Osteoblast (primary cell): Measurements from ENCODE around the gene KRTAP4-16. TPM values are rescaled to one million over a fixed set of nuclear protein-coding genes. Genes with fewer than 3 reads are reported as not detected.
"Not testable (repeated sequence)": the region's sequence is repeated elsewhere in the genome, so short reads cannot be mapped to it uniquely, and the experiment has no call there.

Experiments
- DNase-seq: peaks from one replicate; pipeline ENCODE4 v3.0.0; 2011; ENCODE audit warnings: low spot score, mixed read lengths; ENCODE audit not compliant: insufficient read length; ENCODE audit errors: missing footprints
- H2AFZ ChIP-seq: 2 replicates; pipeline ENCODE4 v1.6.0; 2011; ENCODE audit warnings: mild to moderate bottlenecking, low read length
- H3K27ac ChIP-seq: 2 replicates; pipeline ENCODE4 v1.5.1; 2011; ENCODE audit warnings: mild to moderate bottlenecking, low read depth, low read length, moderate library complexity
- H3K27me3 ChIP-seq: 2 replicates; pipeline ENCODE4 v1.6.0; 2012; ENCODE audit warnings: mild to moderate bottlenecking, control low read depth, inconsistent platforms, low read length, moderate library complexity; ENCODE audit not compliant: insufficient read depth
- H3K36me3 ChIP-seq: 2 replicates; pipeline ENCODE4 v1.5.1; 2011; ENCODE audit warnings: mild to moderate bottlenecking, low read length, control low read depth, moderate library complexity; ENCODE audit not compliant: insufficient read depth
- H3K4me1 ChIP-seq: 2 replicates; pipeline ENCODE4 v1.5.1; 2011; ENCODE audit warnings: mild to moderate bottlenecking, low read length, control low read depth, moderate library complexity; ENCODE audit not compliant: insufficient read depth
- H3K4me2 ChIP-seq: 2 replicates; pipeline ENCODE4 v1.6.0; 2011; ENCODE audit warnings: mild to moderate bottlenecking, low read length; ENCODE audit not compliant: insufficient read depth
- H3K4me3 ChIP-seq: fragments of 200-600 bp; sonication (generic); 3 replicates; pipeline ENCODE4 v1.5.1; 2012; ENCODE audit warnings: mild to moderate bottlenecking, low read length, inconsistent platforms; ENCODE audit not compliant: insufficient read depth
- H3K79me2 ChIP-seq: 2 replicates; pipeline ENCODE4 v1.6.0; 2012; ENCODE audit warnings: mild to moderate bottlenecking, low read length, control low read depth, inconsistent platforms; ENCODE audit not compliant: insufficient read depth
- H3K9me3 ChIP-seq: 2 replicates; pipeline ENCODE4 v1.5.1; 2011; ENCODE audit warnings: low read depth, low read length, control low read depth
- H4K20me1 ChIP-seq: 2 replicates; pipeline ENCODE4 v1.6.0; 2012; ENCODE audit warnings: mild to moderate bottlenecking, low read length, control low read depth; ENCODE audit not compliant: insufficient read depth
- CTCF ChIP-seq: IDR thresholded peaks from 2 replicates; pipeline ENCODE4 v1.5.1; 2011; ENCODE audit warnings: mild to moderate bottlenecking, low read depth, low read length, moderate library complexity; ENCODE audit errors: extremely low read depth
- total RNA-seq: library from RNA; depleted of rRNA; stranded (reverse); fragments of >200 nt; gene quantifications from 2 replicates; pipeline ENCODE4 v1.2.3, GENCODE V29; 2012

KRTAP4-16 gene
- total RNA-seq, 1 donor: not detected

DNA sequence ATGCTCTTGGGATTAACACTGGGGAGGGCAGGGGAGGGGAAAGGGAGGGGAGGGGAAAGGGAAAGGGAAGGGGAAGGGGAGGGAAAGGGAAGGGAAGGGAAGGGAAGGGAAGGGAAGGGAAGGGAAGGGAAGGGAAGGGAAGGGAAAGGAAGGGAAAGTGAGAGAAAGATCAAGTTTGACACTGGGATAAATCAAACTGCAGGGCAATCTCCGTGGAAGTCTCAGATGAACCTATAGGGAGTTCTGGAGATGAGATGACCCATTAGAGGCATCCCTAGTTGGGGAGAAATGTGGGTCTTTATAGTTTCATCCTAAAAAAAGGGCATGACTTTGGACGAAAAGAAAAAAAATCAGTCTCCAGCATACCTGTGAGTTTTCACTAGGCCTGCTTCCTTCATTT is 19.7 kb upstream of the KRTAP4-16 start:
- no peaks in the 10 kb centered on the region for H3K27me3 ChIP-seq
- no peaks in the 10 kb centered on the region for H3K9me3 ChIP-seq
- H2AFZ ChIP-seq: no peak overlapping the region
- H3K27ac ChIP-seq: no peak overlapping the region
- H4K20me1 ChIP-seq: no peaks in the 10 kb centered on the region
- no peak for DNase-seq
- H3K36me3 ChIP-seq: no peaks in the 10 kb centered on the region
- no peak overlapping the region for H3K4me3 ChIP-seq
- H3K4me1 ChIP-seq: peaks cover 22% of the 10 kb centered on the region
- no peaks in the 10 kb centered on the region for H3K79me2 ChIP-seq
- H3K4me2 ChIP-seq: no peak overlapping the region
- TF ChIP-seq CTCF: no peak

- H3K4me3 ChIP-seq, H3K4me2 ChIP-seq, H4K20me1 ChIP-seq, H2AFZ ChIP-seq, H3K9me3 ChIP-seq, DNase-seq, H3K79me2 ChIP-seq, H3K27ac ChIP-seq, H3K27me3 ChIP-seq, H3K36me3 ChIP-seq: not testable (repeated sequence)
- peaks cover 22% of the 10 kb centered on the region for H3K4me1 ChIP-seq
These were observed 18.0 kb upstream of the KRTAP4-16 start for GRCh38 chr17:41119696-41120690.

DNA sequence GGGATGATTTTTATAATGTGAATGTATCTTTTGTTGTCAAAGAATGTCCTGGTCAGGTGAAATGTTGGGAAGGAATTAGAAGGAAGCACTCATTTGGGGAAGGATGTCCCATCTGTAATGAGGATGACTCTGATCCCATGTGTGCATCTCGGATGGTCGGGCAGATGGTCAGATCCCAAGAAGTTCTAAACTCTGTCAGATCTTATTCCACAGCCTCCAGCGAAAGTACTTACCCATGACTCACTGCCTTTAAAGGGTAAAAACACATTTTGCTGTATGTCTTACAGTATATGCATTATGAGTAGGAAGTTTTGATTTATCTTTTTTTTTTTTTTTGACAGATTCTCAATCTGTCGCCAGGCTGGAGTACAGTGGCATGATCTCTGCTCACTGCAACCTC is 16.7 kb upstream of the KRTAP4-16 start:
- H3K79me2 ChIP-seq: no peaks in the 10 kb centered on the region
- H3K4me3 ChIP-seq: no peak overlapping the region
- H2AFZ ChIP-seq: no peak overlapping the region
- no peaks in the 10 kb centered on the region for H3K9me3 ChIP-seq
- peak overlapping the region; percentile 4 for H3K4me2 ChIP-seq
- no peak for DNase-seq
- H3K27me3 ChIP-seq: no peaks in the 10 kb centered on the region
- no peaks in the 10 kb centered on the region for H3K36me3 ChIP-seq
- H4K20me1 ChIP-seq: no peaks in the 10 kb centered on the region
- H3K27ac ChIP-seq: peak overlapping the region; percentile 24
- no peak for TF ChIP-seq CTCF
- peaks cover 13% of the 10 kb centered on the region for H3K4me1 ChIP-seq

DNA sequence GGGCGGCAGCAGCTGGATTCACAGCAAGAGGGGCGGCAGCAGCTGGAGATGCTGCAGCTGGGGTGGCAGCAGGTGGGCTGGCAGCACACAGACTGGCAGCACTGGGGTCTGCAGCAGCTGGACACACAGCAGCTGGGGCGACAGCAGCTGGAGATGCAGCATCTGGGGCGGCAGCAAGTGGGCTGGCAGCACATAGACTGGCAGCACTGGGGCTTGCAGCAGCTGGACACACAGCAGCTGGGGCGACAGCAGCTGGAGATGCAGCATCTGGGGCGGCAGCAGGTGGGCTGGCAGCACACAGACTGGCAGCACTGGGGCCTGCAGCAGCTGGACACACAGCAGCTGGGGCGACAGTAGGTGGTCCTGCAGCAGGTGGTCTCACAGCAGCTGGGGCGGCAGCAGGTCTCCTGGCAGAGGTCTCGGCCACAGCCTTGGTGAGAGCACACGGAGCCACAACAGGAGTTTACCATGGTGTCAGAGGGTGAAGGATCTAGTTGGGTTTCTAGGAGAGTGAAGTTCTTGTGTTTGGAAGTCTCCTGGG is 15.9 kb upstream of the KRTAP4-16 start, which contains the start of gene KRTAP4-11:
Gene KRTAP4-11 (minus strand): TSS at position 528 of the 541 bp plus-strand sequence. CDS start 58 bp downstream, at position 470.
- Histone ChIP-seq H3K4me1 (peaks cover 13% of the 10 kb centered on the region), H3K27ac (peak within 1 kb of the TSS; percentile 24)
- not testable (repeated sequence) for H2AFZ ChIP-seq

More for the DNA sequence above, 15.9 kb upstream of the KRTAP4-16 start, which contains the start of gene KRTAP4-11:
- H3K9me3 ChIP-seq, H3K4me3 ChIP-seq, H3K36me3 ChIP-seq, H3K79me2 ChIP-seq, DNase-seq, H3K27me3 ChIP-seq, H4K20me1 ChIP-seq: not testable (repeated sequence)
- peak within 1 kb of the TSS; percentile 4 for H3K4me2 ChIP-seq
